GM18498 (cell line): ENCODE data around the gene BABAM2.

Source experiments
- ATAC-seq: cut with Tn5 transposase; IDR thresholded peaks from one replicate; pipeline ENCODE4 v1.9.1; 2021; ENCODE audit warnings: mild to moderate bottlenecking, moderate library complexity; ENCODE audit not compliant: unreplicated experiment

Gene BABAM2

GRCh38 chr2:28336264-28336980 lies 445.9 kb downstream of the BABAM2 start:
- ATAC-seq, result no peak

DNA sequence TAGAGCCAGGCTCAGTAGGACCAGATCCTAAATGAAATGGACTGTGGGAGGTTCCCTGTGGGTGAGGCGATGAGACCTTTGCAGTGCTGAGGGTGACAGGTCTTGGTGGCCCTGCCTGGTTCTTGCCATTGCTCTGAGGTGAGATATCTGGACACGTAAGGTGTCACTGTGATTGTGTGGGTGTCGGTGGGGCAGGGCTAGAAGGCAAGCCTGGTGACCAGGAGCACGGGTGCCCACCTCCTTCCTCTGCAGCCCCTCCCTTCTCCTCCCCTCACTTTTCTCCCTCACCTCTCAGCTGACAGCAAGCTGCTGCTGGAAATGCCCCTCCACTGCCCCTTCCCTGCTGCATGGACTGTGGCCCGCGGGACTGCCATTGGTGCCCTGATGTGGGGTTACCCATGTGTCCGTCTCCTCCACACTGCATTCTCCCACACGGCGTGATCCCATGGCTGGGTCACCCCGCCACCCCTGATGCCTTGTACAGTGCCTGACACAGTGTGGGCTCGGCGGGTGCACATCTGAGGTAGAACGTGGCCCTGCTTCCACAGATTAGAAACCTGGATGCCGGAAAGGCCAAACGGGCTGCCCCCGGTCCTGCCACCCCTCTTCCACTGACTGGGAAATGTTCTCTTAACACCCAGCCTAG lies 446.6 kb downstream of the BABAM2 start:
- ATAC-seq, result no peak

DNA sequence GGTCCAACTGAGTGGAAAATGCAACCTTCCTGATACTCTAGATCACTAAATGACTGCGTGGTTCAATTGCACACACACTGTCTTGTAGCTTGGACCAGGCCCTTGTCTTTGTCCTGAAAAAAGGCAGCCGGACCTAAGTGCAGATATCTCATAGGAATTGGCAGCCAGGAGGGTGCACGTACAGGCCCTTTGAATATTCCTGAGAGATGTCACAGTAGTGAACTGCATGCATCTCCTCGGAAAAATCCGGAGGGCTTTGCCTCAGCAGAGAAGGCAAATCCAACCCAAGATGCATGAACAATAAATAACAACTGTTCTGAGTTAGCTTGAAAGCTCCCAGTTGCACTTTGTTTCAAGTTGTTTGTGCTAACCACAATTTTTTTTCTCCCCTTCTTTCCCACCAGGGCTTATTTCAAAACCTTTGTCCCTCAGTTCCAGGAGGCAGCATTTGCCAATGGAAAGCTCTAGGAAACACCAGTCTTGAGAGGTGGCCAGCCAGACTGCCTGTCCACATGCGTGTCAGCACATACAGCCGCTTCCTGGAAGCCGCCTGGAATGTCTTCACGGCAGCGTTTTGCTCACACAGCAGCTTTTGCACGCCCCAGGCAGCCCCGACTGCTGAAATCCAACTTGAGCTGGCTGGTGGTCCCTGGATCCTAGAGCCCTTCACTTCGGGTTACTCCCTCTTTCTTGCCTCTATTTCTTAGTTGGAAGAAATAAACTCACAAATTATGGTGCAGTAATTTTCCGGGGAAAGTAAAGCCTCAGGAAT lies 447.7 kb downstream of the BABAM2 start:
- ATAC-seq, result no peak

DNA sequence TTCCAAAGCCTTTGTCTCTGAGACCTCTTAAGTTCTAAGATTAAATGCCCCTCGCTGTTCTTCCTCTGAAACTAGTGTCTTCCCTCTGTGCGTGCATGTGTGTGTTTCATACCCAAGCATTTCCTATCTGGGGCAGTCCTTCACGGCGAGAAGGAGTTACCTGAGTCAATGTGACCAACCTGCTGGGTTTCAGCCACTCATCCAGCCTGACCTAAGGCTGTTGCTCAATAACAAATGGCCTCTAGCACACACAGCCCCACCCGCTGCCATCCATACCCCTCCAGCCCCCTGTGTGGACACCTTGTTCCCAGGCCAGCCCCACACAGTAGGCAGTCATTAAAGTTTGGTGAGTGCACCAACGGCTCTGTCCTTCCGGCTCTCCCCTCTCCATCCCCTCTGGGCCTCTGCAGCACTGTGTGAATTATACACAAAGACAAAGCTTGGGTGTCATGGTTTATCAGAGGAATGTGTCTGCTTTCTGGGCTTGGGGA lies 448.3 kb downstream of the BABAM2 start:
- no peak for ATAC-seq

- no peak for ATAC-seq
Observed at GRCh38 chr2:28339516-28340175, 449.1 kb downstream of the BABAM2 start.

GRCh38 chr2:28340312-28341202 lies 450.0 kb downstream of the BABAM2 start:
- ATAC-seq, result no peak

DNA sequence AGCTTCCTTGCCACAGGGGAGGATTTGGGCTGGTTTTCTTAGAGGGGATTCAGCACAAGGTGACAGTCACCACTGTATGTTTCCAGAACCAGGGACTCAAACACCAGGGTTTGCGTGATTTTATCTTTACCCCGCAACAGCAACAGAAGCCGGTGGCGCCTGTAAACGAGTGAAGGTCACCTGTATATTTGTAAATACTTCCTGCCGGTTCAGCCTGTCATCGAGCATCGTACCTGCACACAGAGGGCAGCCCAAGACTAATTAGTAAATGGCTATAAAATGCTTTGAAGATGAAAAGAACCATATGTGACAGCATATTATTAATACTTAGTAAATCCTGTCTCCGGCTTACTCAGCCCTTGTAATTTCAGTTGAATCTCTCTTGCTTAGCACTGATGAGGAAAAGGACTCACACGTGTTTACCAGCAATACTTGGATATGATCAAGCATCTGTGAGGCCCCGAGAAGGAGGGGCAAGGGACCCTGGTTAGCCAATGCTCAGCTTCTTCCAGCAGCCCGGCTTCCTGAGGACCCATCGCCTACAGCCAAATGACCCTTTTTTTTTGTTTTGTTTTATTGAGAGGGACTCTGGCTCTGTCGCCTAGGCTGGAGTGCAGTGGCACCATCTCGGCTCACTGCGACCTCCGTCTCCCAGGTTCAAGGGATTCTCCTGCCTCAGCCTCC lies 450.8 kb downstream of the BABAM2 start:
- no peak for ATAC-seq

GRCh38 chr2:28342081-28342967 lies 451.8 kb downstream of the BABAM2 start:
- no peak for ATAC-seq

- no peak for ATAC-seq
Observed at GRCh38 chr2:28343184-28343942, 452.8 kb downstream of the BABAM2 start.

- no peak for ATAC-seq
Observed at GRCh38 chr2:28343971-28344715, 453.6 kb downstream of the BABAM2 start.

- no peak for ATAC-seq
Observed at GRCh38 chr2:28344756-28345373, 454.3 kb downstream of the BABAM2 start.

DNA sequence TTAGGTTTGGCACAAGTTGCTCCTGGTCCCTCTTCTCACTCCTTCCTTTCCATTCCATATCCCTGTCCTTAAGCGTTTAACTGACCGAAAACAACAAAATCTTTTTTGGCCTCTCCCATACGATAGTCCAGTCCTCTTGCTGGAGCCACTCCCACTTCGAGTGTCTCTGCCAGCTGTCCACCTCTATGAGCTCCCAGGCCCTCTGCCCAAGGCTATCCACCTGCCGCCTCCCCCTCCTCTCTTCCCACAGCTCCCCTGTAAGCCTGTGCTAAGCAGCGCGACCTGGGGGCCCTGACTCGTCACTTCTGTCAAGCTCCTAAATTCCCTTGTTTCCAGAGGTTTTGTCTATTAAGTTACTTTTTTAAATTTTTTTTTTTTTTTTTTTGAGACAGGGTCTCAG lies 455.1 kb downstream of the BABAM2 start:
- no peak for ATAC-seq

DNA sequence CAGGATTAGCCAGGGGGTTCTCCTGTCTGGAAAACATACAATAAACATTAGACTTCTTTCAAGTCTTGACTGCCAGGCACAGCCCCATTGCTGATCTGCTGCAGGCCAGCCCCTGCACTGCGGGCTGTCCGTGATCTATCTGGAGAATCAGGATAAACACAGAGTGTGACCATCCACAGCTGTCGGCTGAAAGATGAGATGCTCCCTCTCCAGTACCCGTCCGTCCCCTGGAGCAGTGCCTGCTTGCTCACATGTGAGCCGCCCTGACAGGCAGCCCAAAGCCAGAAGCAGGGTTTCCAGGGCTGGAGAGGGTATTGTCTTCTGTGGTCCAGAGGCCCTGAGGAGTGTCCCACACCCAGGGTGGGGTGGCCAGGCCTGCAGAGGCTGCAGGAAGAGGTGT lies 456.1 kb downstream of the BABAM2 start:
- ATAC-seq, result no peak

GRCh38 chr2:28347193-28347592 lies 456.7 kb downstream of the BABAM2 start:
- no peak for ATAC-seq

DNA sequence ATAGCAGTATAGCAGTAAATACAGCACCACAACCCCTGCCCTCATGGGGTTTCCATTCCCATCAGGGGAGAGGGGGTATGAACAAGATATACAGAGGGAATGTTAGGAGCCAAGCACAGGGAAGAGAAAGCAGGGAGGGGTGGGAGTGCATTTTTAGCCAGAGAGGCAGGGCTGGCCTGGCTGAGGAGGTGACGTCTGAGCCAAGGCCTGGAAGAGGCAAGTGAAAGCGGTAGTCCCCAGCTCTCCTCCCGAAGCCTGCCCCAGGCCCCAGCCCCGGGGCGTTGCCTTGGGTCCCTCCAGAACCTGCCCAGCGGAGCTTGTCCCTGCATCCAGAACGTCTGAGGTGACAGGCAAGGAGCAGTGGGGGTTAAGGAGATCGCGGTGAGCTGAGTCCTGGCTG lies 457.1 kb downstream of the BABAM2 start:
- ATAC-seq, result no peak

GRCh38 chr2:28348149-28348567 lies 457.6 kb downstream of the BABAM2 start:
- no peak for ATAC-seq

DNA sequence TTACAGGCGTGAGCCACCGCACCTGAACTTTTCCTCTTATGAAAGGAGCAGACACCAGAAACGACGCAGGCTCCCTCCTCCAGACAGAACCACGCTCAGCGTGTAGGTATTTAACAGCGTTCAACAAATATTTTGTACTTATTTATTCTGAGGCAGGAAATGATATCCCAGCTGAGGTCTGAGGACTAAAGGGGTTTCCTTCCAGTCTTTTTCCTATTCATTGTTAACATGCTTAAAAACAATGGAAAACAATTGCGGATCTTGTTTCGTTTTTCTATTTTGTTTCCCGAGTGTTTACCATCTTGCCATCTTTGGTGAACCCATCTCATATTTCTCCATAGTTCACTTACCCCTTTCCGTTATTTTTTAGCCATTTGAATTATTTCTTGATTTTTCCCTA lies 458.4 kb downstream of the BABAM2 start:
- no peak for ATAC-seq
